Mesendoderm (in vitro differentiated cells): ENCODE data around the gene ABAT.
"Not testable (repeated sequence)": the region's sequence is repeated elsewhere in the genome, so short reads cannot be mapped to it uniquely, and the experiment has no call there.

Source experiments
- DNase-seq: peaks from one replicate; pipeline ENCODE4 v3.0.0; 2013
- H2AK5ac ChIP-seq: 2 replicates; pipeline ENCODE4 v1.6.1; 2013; ENCODE audit warnings: low read length, inconsistent platforms
- H2BK120ac ChIP-seq: 2 replicates; pipeline ENCODE4 v1.6.1; 2013; ENCODE audit warnings: low read depth, mild to moderate bottlenecking, low read length, moderate library complexity, mixed read lengths
- H2BK15ac ChIP-seq: replicated peaks from 2 replicates; pipeline ENCODE4 v1.6.1; 2013; ENCODE audit warnings: low read depth, mild to moderate bottlenecking, moderate library complexity
- H2BK5ac ChIP-seq: 2 replicates; pipeline ENCODE4 v1.6.1; 2013; ENCODE audit warnings: low read length, inconsistent platforms
- H3K18ac ChIP-seq: 2 replicates; pipeline ENCODE4 v1.6.1; 2013; ENCODE audit warnings: mild to moderate bottlenecking, low read length, mixed read lengths
- H3K23ac ChIP-seq: one replicate; pipeline ENCODE4 v1.6.1; 2013; ENCODE audit warnings: low read length
- H3K27ac ChIP-seq: 2 replicates; pipeline ENCODE4 v1.5.1; 2013; ENCODE audit warnings: low read depth, mild to moderate bottlenecking, inconsistent platforms, low read length, moderate library complexity
- H3K27me3 ChIP-seq: 2 replicates; pipeline ENCODE4 v1.6.1; 2013; ENCODE audit warnings: low read length, control low read depth, mild to moderate bottlenecking, inconsistent platforms; ENCODE audit not compliant: insufficient read depth, poor library complexity
- H3K36me3 ChIP-seq: 2 replicates; pipeline ENCODE4 v1.6.1; 2013; ENCODE audit warnings: low read length, inconsistent platforms; ENCODE audit not compliant: control insufficient read depth, insufficient read depth
- H3K4ac ChIP-seq: one replicate; pipeline ENCODE4 v1.6.1; 2013; ENCODE audit warnings: low read depth, mild to moderate bottlenecking, low read length, moderate library complexity
- H3K4me1 ChIP-seq: 2 replicates; pipeline ENCODE4 v1.6.1; 2013; ENCODE audit warnings: low read depth, low read length, inconsistent platforms; ENCODE audit not compliant: control insufficient read depth
- H3K4me2 ChIP-seq: 2 replicates; pipeline ENCODE4 v1.6.1; 2013; ENCODE audit warnings: low read length
- H3K4me3 ChIP-seq: 2 replicates; pipeline ENCODE4 v1.5.1; 2013; ENCODE audit warnings: mild to moderate bottlenecking, low read length
- H3K56ac ChIP-seq: one replicate; pipeline ENCODE4 v1.6.1; 2013; ENCODE audit warnings: low read length
- H3K79me1 ChIP-seq: 2 replicates; pipeline ENCODE4 v1.6.1; 2013; ENCODE audit warnings: low read length, inconsistent platforms
- H3K79me2 ChIP-seq: 2 replicates; pipeline ENCODE4 v1.6.1; 2013; ENCODE audit warnings: mild to moderate bottlenecking, low read length; ENCODE audit not compliant: control insufficient read depth, insufficient read depth
- H3K9ac ChIP-seq: 2 replicates; pipeline ENCODE4 v1.6.1; 2013; ENCODE audit warnings: low read length, inconsistent platforms
- H4K5ac ChIP-seq: one replicate; pipeline ENCODE4 v1.6.1; 2013; ENCODE audit warnings: low read length
- H4K8ac ChIP-seq: one replicate; pipeline ENCODE4 v1.6.1; 2013; ENCODE audit warnings: low read depth, mild to moderate bottlenecking, control low read depth, low read length, moderate library complexity
- WGBS: extraction: QIAGEN DNeasy Blood & Tissue Kit; methylation state at CpG from one replicate; pipeline ENCODE4 v1.1.7; 2013; ENCODE audit warnings: low lambda C conversion rate, missing lambda C conversion rate; ENCODE audit not compliant: insufficient coverage; ENCODE audit errors: extremely low coverage; 5-methylcytosine and 5-hydroxymethylcytosine counted together

ABAT gene

DNA sequence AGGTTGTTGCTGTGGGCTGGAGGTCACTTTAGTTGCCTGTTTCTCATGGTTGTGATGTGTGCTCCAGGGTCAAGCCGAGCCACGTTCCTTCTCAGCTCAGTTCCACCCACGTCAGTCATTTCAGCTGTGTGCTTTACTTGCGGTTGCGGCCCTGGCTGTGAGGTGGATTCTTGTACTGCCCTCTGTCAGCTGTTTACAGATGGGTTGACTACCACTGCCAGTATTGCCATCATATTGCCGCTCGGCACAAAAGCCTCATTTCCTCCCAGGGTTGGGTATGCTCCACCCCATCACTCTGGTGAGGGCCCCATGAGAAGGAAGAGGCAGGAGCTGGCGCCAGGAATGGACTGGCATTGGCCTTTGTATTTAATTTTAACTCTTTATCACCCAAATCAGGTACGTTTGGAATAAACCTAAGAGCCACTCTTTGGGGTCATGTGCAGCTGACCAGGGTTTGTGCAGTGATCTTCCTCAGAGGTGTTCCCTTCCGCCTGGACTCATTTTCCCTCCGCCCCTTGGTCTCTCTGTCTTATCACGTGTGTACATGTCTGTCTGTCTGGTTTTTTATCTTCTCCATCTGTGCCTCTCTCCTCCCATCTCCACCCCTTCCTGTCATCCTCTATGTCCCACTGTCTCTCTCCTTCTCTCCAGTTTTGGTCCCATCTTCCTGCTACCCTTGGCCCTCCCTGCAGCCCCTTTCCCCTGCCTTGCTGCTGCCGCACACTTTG is 27.9 kb upstream of the ABAT start:
- H3K4me3 ChIP-seq: no peak overlapping the region
- no peak overlapping the region for H3K4me2 ChIP-seq
- no peaks in the 10 kb centered on the region for H3K27me3 ChIP-seq
- H3K18ac ChIP-seq: no peak overlapping the region
- DNase-seq: no peak
- H2BK15ac ChIP-seq: no peak overlapping the region
- no peak overlapping the region for H3K4ac ChIP-seq
- no peak overlapping the region for H2BK5ac ChIP-seq
- no peaks in the 10 kb centered on the region for H3K4me1 ChIP-seq
- WGBS: no CpG with 5 or more reads among the region's 13 CpGs
- H3K27ac ChIP-seq: no peak overlapping the region
- H4K8ac ChIP-seq: no peak overlapping the region
- H3K36me3 ChIP-seq: peaks cover 33% of the 10 kb centered on the region
- no peak overlapping the region for H2BK120ac ChIP-seq
- no peak overlapping the region for H3K56ac ChIP-seq
- no peak overlapping the region for H3K9ac ChIP-seq
- H3K23ac ChIP-seq: no peak overlapping the region
- no peaks in the 10 kb centered on the region for H3K79me1 ChIP-seq
- no peaks in the 10 kb centered on the region for H3K79me2 ChIP-seq
- H4K5ac ChIP-seq: no peak overlapping the region
- H2AK5ac ChIP-seq: no peak overlapping the region

DNA sequence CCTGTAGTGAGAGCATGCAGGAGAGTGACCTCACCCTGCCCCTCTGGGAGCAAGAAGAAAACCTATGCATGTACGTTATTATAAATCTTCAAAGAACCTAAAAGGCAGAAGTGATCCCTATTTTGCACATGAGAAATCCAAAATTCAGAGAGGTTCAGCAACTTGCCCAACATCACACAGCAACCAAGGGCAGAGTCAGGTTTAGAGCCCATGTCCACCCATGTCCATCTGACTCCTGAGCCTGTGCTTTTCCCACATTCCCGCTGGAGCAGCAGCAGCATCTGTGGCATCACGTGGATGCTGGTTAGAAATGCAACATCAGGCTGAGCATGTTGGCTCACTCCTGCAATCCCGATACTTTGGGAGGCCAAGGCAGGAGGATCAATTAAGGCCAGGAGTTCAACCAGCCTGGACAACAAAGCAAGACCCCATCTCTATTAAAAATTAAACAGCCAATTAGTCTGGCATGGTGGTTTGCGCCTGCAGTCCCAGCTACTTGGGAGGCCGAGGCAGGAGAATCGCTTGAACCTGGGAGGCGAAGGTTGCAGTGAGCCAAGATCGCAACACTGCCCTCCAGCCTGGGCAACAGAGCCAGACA is 26.6 kb upstream of the ABAT start:
- no peak for DNase-seq
- Histone ChIP-seq H3K23ac (no peak overlapping the region), H3K9ac (no peak overlapping the region), H2BK120ac (no peak overlapping the region), H3K18ac (no peak overlapping the region), H3K4me3 (no peak overlapping the region), H3K36me3 (peaks cover 20% of the 10 kb centered on the region), H3K27ac (no peak overlapping the region), H3K79me1 (no peaks in the 10 kb centered on the region), H3K56ac (no peak overlapping the region), H2AK5ac (no peak overlapping the region), H2BK15ac (no peak overlapping the region), H3K4me2 (no peak overlapping the region), H3K4ac (no peak overlapping the region), H3K4me1 (no peaks in the 10 kb centered on the region), H2BK5ac (no peak overlapping the region), H3K27me3 (no peaks in the 10 kb centered on the region), H4K5ac (no peak overlapping the region), H4K8ac (no peak overlapping the region), H3K79me2 (no peaks in the 10 kb centered on the region)
- WGBS: no CpG with 5 or more reads among the region's 9 CpGs

DNA sequence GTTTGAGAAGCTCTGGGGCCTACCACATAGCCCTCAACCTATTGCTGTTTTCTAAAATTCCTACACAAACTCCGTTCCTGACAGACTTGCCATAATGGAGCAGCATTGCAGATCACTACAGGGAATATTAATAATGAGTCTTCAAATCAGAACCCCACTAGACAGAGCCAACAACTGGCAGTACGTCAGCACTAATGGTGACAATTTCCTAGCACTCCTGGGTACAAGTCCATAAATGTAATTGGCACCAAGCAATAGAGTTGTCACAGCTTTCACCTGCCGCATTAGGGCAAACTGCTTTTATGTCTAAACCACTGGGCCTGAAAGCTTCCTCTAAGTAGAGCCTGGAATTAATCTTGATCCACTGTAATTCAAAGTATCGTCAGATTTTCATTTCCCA is 25.5 kb upstream of the ABAT start:
- WGBS: no CpG with 5 or more reads among the region's 4 CpGs
- DNase-seq: no peak
- no peak overlapping the region for H2BK120ac ChIP-seq
- no peak overlapping the region for H2BK15ac ChIP-seq
- no peak overlapping the region for H3K56ac ChIP-seq
- no peak overlapping the region for H3K27ac ChIP-seq
- no peaks in the 10 kb centered on the region for H3K79me2 ChIP-seq
- no peaks in the 10 kb centered on the region for H3K27me3 ChIP-seq
- H3K9ac ChIP-seq: no peak overlapping the region
- H4K5ac ChIP-seq: no peak overlapping the region
- no peak overlapping the region for H2BK5ac ChIP-seq
- peaks cover 18% of the 10 kb centered on the region for H3K36me3 ChIP-seq
- H3K4ac ChIP-seq: no peak overlapping the region
- no peak overlapping the region for H4K8ac ChIP-seq
- no peaks in the 10 kb centered on the region for H3K79me1 ChIP-seq
- H3K4me3 ChIP-seq: no peak overlapping the region
- no peak overlapping the region for H3K23ac ChIP-seq
- H3K18ac ChIP-seq: no peak overlapping the region
- no peaks in the 10 kb centered on the region for H3K4me1 ChIP-seq
- H3K4me2 ChIP-seq: no peak overlapping the region
- H2AK5ac ChIP-seq: no peak overlapping the region

DNA sequence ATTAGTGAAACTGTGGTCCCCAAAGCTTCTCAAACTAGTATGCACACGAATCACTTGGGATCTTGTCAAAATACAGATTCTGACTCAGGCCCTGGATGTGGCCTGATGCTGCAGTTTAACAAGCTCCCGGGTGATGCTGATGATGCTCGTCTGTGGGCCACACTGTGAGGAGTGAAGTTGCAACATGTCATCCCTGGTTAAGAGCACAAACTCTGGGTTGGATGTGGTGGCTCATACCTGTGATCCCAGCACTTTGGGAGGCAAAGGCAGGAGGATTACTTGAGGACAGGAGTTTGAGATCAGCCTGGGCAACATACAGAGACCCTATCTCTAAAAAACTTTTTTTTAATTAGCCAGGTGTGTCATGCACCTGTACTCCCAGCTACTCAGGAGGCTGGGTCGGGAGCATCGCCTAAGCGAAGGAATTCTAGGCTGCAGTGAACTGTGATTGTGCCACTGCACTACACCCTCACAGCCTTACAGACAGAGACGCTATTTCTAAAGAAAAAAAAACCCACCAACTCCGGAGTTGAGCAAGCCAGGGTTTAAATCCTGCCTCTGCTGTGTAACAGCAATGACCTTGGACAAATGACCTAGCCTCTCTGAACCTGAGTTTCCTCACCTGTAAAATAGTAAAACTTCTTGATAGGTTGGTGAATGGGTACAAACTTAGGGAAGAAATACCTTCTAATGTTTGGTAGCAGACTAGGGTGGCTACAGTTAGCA is 24.4 kb upstream of the ABAT start:
- H2BK120ac ChIP-seq: no peak overlapping the region
- peaks cover 16% of the 10 kb centered on the region for H3K36me3 ChIP-seq
- no peak overlapping the region for H2BK5ac ChIP-seq
- no peaks in the 10 kb centered on the region for H3K4me1 ChIP-seq
- no peaks in the 10 kb centered on the region for H3K79me2 ChIP-seq
- no peak for DNase-seq
- H3K23ac ChIP-seq: no peak overlapping the region
- no peak overlapping the region for H3K9ac ChIP-seq
- H3K4ac ChIP-seq: no peak overlapping the region
- H2BK15ac ChIP-seq: no peak overlapping the region
- H3K4me3 ChIP-seq: no peak overlapping the region
- WGBS: no CpG with 5 or more reads among the region's 8 CpGs
- H4K5ac ChIP-seq: no peak overlapping the region
- H4K8ac ChIP-seq: no peak overlapping the region
- no peak overlapping the region for H3K4me2 ChIP-seq
- H3K27me3 ChIP-seq: no peaks in the 10 kb centered on the region
- H3K79me1 ChIP-seq: no peaks in the 10 kb centered on the region
- no peak overlapping the region for H2AK5ac ChIP-seq
- H3K27ac ChIP-seq: no peak overlapping the region
- H3K56ac ChIP-seq: no peak overlapping the region
- no peak overlapping the region for H3K18ac ChIP-seq

DNA sequence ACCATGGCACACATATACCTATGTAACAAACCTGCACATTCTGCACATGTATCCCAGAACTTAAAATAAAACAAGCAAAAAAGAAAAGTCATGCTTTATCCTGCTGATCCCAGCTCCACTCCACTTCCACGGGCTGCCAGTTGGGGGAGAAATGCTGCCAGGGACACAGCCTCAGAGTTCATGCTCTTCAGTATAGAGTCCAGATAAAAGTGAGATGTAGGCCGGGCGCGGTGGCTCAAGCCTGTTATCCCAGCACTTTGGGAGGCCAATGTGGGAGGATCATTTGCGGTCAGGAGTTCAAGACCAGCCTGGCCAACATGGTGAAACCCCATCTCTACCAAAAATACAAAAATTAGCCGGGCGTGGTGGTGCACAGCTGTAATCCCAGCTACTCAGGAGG is 22.5 kb upstream of the ABAT start:
- not testable (repeated sequence) for H3K23ac ChIP-seq, H3K4ac ChIP-seq, H3K4me2 ChIP-seq, H3K4me1 ChIP-seq, H2BK120ac ChIP-seq, H4K8ac ChIP-seq, H2BK15ac ChIP-seq, H3K56ac ChIP-seq, H3K18ac ChIP-seq, H4K5ac ChIP-seq, H2BK5ac ChIP-seq, H3K4me3 ChIP-seq, H3K36me3 ChIP-seq, H3K27me3 ChIP-seq, H2AK5ac ChIP-seq, H3K79me2 ChIP-seq, H3K79me1 ChIP-seq, H3K9ac ChIP-seq, H3K27ac ChIP-seq
- no CpG with 5 or more reads among the region's 7 CpGs for WGBS
- DNase-seq: peak; percentile 45
